Activated naive CD4-positive, alpha-beta T cell treated with anti-CD3 and anti-CD28 coated beads for 36 hours (primary cell): Measurements from ENCODE around the gene IFI30. TPM values are rescaled to one million over a fixed set of nuclear protein-coding genes. Genes with fewer than 3 reads are reported as not detected.

Experiments
- CTCF ChIA-PET: fragments of 350-600 bp; sonication (Branson Sonifier 250); formaldehyde crosslinking; loops from one replicate; lab custom pipeline; 2021; ENCODE audit warnings: antibody characterized with exemption; lab: Charles Lee
- DNase-seq: peaks from one replicate; pipeline ENCODE4 v3.0.0-alpha.2; 2020
- H3K27ac Mint-ChIP-seq: one replicate; pipeline ENCODE4 v1.8.0; 2021; ENCODE audit warnings: mild to moderate bottlenecking, mixed read lengths
- H3K27me3 Mint-ChIP-seq: one replicate; pipeline ENCODE4 v1.8.0; 2021; ENCODE audit warnings: low read depth, mixed read lengths
- H3K36me3 Mint-ChIP-seq: one replicate; pipeline ENCODE4 v1.8.0; 2021; ENCODE audit warnings: low read depth, mixed read lengths
- H3K4me1 Mint-ChIP-seq: one replicate; pipeline ENCODE4 v1.8.0; 2021; ENCODE audit warnings: low read depth, mixed read lengths
- H3K4me3 Mint-ChIP-seq: one replicate; pipeline ENCODE4 v1.8.0; 2021; ENCODE audit warnings: mild to moderate bottlenecking, moderate library complexity, mixed read lengths
- H3K9me3 Mint-ChIP-seq: one replicate; pipeline ENCODE4 v1.8.0; 2021; ENCODE audit warnings: mixed read lengths
- intact Hi-C: fragments of 100-400 bp; cut with micrococcal nuclease; formaldehyde crosslinking; loops from one replicate; pipeline ENCODE4 v1.15.1; 2023
- total RNA-seq, 2 experiments: library from RNA; stranded (reverse); gene quantifications; one replicate each; pipeline ENCODE4 v1.2.3, GENCODE V29; 2021

The IFI30 gene
- total RNA-seq: 10 to 100 TPM; 19.0 to 20.8 TPM

DNA sequence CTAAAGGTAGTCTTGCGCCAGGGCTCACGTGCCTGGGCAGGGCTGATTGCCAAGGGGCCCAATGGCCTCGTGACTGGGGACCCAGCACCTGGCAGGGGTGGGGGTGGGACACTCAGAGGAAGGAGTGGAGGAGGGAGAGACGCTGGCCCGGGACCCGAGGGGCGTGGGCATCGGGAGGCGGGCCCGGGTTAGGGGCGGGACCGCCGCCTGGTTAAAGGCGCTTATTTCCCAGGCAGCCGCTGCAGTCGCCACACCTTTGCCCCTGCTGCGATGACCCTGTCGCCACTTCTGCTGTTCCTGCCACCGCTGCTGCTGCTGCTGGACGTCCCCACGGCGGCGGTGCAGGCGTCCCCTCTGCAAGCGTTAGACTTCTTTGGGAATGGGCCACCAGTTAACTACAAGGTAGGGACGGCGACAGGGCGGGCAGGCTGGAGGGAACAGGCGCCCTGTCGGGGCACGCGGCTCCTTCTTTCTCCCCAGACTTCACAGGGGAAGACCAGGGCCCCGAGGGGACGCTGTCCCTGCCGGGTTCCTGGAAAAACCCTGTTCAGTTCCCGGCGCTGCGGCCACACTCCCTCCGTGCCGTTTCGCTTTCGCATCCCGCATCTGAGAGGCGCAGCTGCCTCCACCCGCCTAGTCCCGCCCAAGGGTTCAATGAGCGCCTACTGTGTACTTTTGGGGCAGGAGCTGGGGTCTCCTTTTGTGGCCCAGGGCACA, at the start of gene IFI30:
IFI30 (plus strand) TSS at position 242 of the 717 bp plus-strand sequence; CDS start at position 271, 29 bp downstream.
- H3K4me3 Mint-ChIP-seq: peak within 1 kb of the TSS; percentile 81
- H3K4me1 Mint-ChIP-seq: peaks cover 6% of the 10 kb centered on the region
- peak; percentile 68 for DNase-seq
- intact Hi-C loops: loop anchor here (1.0 kb wide), 1 partner anchor 19 kb away; no protein-coding TSS in a partner anchor
- no peaks in the 10 kb centered on the region for H3K9me3 Mint-ChIP-seq
- no peak within 1 kb of the TSS for H3K27ac Mint-ChIP-seq
- H3K36me3 Mint-ChIP-seq: peaks cover 8% of the 10 kb centered on the region
- CTCF ChIA-PET: interaction anchor here (0.6 to 1.6 kb wide), 5 partner anchors 12 to 155 kb away, joined by 3 to 4 read pairs (median 3); no protein-coding TSS in a partner anchor
- H3K27me3 Mint-ChIP-seq: no peaks in the 10 kb centered on the region

- H3K27ac Mint-ChIP-seq: no peak overlapping the region
- H3K36me3 Mint-ChIP-seq: peaks cover 10% of the 10 kb centered on the region
- no peaks in the 10 kb centered on the region for H3K9me3 Mint-ChIP-seq
- peaks cover 17% of the 10 kb centered on the region for H3K4me1 Mint-ChIP-seq
- H3K4me3 Mint-ChIP-seq: no peak overlapping the region
- no peaks in the 10 kb centered on the region for H3K27me3 Mint-ChIP-seq
- DNase-seq: no peak
- intact Hi-C loops: no loop called here
- CTCF ChIA-PET: interaction anchor here (1.0 kb wide), 1 partner anchor 12 kb away, joined by 3 read pairs; no protein-coding TSS in a partner anchor
Observed at GRCh38 chr19:18123819-18124218, 49.8 kb upstream of the IFI30 start.

DNA sequence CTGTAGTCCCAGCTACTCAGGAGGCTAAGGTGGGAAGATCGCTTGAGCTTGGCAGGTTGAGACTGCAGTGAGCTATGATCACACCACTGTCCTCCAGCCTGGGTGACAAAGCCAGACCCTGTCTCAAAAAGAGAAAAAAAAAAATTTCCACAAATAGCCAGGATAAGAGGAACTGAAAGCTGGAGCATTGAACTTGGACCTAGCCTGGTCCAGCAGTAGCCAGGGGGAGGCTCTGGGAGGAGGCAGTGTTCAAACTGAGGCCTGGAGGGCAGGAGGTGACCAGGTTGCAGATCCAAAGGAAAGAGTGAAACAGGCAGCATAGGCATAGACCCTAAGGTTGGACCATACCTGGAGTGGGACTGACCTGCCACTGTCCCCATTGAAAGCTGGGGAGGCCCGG, 47.5 kb upstream of the IFI30 start:
- no peak overlapping the region for H3K27ac Mint-ChIP-seq
- H3K27me3 Mint-ChIP-seq: no peaks in the 10 kb centered on the region
- DNase-seq: no peak
- no peak overlapping the region for H3K4me3 Mint-ChIP-seq
- peaks cover 16% of the 10 kb centered on the region for H3K36me3 Mint-ChIP-seq
- no peaks in the 10 kb centered on the region for H3K9me3 Mint-ChIP-seq
- no peaks in the 10 kb centered on the region for H3K4me1 Mint-ChIP-seq
- CTCF ChIA-PET: interaction anchor here (0.6 to 1.1 kb wide), 4 partner anchors 36 to 195 kb away, joined by 3 to 8 read pairs (median 4); no protein-coding TSS in a partner anchor
- intact Hi-C loops: no loop called here

- no peaks in the 10 kb centered on the region for H3K27me3 Mint-ChIP-seq
- CTCF ChIA-PET: interaction anchor here (0.7 to 1.0 kb wide), 2 partner anchors 15 to 19 kb away, joined by 3 read pairs; no protein-coding TSS in a partner anchor
- DNase-seq: no peak
- intact Hi-C loops: no loop called here
- H3K36me3 Mint-ChIP-seq: peaks cover 16% of the 10 kb centered on the region
- H3K27ac Mint-ChIP-seq: no peak overlapping the region
- no peaks in the 10 kb centered on the region for H3K9me3 Mint-ChIP-seq
- no peak overlapping the region for H3K4me3 Mint-ChIP-seq
- no peaks in the 10 kb centered on the region for H3K4me1 Mint-ChIP-seq
Observed at GRCh38 chr19:18128044-18128443, 45.6 kb upstream of the IFI30 start.

GRCh38 chr19:18128805-18129204, 44.8 kb upstream of the IFI30 start:
- Mint-ChIP-seq H3K9me3 (no peaks in the 10 kb centered on the region), H3K27ac (no peak overlapping the region), H3K4me1 (no peaks in the 10 kb centered on the region), H3K36me3 (peaks cover 14% of the 10 kb centered on the region), H3K27me3 (no peaks in the 10 kb centered on the region), H3K4me3 (no peak overlapping the region)
- no peak for DNase-seq
- CTCF ChIA-PET: interaction anchor here (1.0 kb wide), 1 partner anchor 20 kb away, joined by 3 read pairs; no protein-coding TSS in a partner anchor
- intact Hi-C loops: no loop called here

DNA sequence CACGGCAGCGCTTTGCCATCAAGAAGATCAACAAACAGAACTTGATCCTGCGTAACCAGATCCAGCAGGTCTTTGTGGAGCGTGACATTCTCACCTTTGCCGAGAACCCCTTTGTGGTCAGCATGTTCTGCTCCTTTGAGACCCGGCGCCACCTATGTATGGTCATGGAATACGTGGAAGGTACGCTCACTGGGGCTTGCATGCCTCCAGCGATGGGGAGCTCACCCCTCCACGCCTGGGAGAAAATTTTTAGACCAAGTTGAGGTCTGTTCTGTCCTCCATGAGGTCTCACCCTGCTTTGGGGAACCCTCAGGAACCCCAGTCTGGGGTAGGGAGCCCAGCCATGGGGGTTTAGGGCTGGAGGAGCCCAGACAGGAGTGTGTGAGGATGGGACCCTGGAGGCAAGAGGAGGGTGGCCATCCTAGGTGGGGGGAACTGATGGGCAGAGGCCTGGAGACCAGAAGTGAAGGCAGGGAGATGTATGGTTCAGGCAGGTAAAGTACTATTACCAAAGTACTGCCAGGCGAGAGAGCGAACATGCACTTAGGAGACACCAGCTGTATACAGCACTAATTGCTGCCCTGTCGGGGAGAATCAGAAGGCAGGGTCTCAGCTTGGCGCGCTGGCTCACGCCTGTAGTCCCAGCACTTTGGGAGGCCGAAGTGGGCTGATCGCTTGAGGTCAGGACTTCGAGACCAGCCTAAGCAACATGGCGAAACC, 42.9 kb upstream of the IFI30 start:
- no peak for DNase-seq
- H3K36me3 Mint-ChIP-seq: peaks cover 13% of the 10 kb centered on the region
- H3K27ac Mint-ChIP-seq: no peak overlapping the region
- no peaks in the 10 kb centered on the region for H3K9me3 Mint-ChIP-seq
- H3K4me1 Mint-ChIP-seq: no peaks in the 10 kb centered on the region
- H3K27me3 Mint-ChIP-seq: no peaks in the 10 kb centered on the region
- no peak overlapping the region for H3K4me3 Mint-ChIP-seq
- intact Hi-C loops: no loop called here
- CTCF ChIA-PET: no interaction called here

DNA sequence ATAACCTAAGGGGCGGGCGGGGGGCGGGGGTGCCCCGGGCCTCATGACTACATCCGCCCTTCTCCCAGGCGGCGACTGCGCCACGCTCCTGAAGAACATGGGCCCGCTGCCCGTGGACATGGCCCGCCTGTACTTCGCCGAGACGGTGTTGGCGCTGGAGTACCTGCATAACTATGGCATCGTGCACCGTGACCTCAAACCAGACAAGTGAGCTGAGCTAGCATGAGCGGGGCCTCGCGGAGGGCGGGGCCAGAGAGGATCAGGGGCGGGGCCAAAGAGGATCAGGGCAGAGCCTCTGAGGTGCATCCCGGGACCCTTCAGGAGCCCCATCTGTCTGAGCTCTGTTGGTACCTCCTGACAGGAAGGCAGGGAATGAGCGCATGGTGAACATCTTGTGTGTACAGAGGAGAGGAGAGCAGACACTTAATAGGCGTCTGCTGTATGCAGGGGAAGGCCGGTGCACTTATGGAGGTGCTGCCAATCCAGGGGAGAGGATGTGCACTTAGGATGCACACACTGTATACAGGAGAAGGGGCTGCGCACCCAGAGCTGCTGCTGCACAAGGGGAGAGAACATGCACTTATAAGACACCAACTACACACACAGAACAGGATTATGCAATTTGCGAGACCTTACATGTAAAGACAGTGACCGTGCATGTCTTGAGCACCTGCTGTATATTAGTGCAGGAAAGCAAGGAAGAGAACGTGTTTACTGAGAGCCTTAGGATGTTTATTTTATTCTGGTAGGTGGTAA, 41.6 kb upstream of the IFI30 start:
- Mint-ChIP-seq H3K27ac (no peak overlapping the region), H3K36me3 (peaks cover 12% of the 10 kb centered on the region), H3K9me3 (no peaks in the 10 kb centered on the region), H3K4me3 (no peak overlapping the region), H3K27me3 (no peaks in the 10 kb centered on the region), H3K4me1 (no peaks in the 10 kb centered on the region)
- intact Hi-C loops: no loop called here
- DNase-seq: no peak
- CTCF ChIA-PET: no interaction called here

GRCh38 chr19:18135712-18136584, 37.7 kb upstream of the IFI30 start:
- H3K27me3 Mint-ChIP-seq: no peaks in the 10 kb centered on the region
- CTCF ChIA-PET: interaction anchor here (1.4 kb wide), 1 partner anchor 116 kb away, joined by 4 read pairs; no protein-coding TSS in a partner anchor
- intact Hi-C loops: no loop called here
- no peak overlapping the region for H3K27ac Mint-ChIP-seq
- peaks cover 14% of the 10 kb centered on the region for H3K36me3 Mint-ChIP-seq
- H3K9me3 Mint-ChIP-seq: peaks cover 2% of the 10 kb centered on the region
- no peak overlapping the region for H3K4me3 Mint-ChIP-seq
- no peaks in the 10 kb centered on the region for H3K4me1 Mint-ChIP-seq
- no peak for DNase-seq

- Mint-ChIP-seq H3K4me3 (no peak overlapping the region), H3K4me1 (no peaks in the 10 kb centered on the region), H3K36me3 (peaks cover 16% of the 10 kb centered on the region), H3K27me3 (no peaks in the 10 kb centered on the region), H3K27ac (no peak overlapping the region), H3K9me3 (peaks cover 2% of the 10 kb centered on the region)
- intact Hi-C loops: no loop called here
- DNase-seq: no peak
- CTCF ChIA-PET: interaction anchor here (0.6 to 1.4 kb wide), 2 partner anchors 51 to 114 kb away, joined by 3 to 4 read pairs; partner anchors contain the start of gene IL12RB1
Observed at GRCh38 chr19:18137242-18137641, 36.4 kb upstream of the IFI30 start.

GRCh38 chr19:18137657-18138339, 35.8 kb upstream of the IFI30 start:
- intact Hi-C loops: no loop called here
- H3K36me3 Mint-ChIP-seq: peaks cover 16% of the 10 kb centered on the region
- no peaks in the 10 kb centered on the region for H3K4me1 Mint-ChIP-seq
- DNase-seq: no peak
- H3K27me3 Mint-ChIP-seq: no peaks in the 10 kb centered on the region
- H3K9me3 Mint-ChIP-seq: peaks cover 2% of the 10 kb centered on the region
- no peak overlapping the region for H3K27ac Mint-ChIP-seq
- CTCF ChIA-PET: interaction anchor here (0.6 to 1.4 kb wide), 4 partner anchors 15 to 114 kb away, joined by 3 to 5 read pairs (median 4); partner anchors contain the start of gene PIK3R2
- no peak overlapping the region for H3K4me3 Mint-ChIP-seq

- Mint-ChIP-seq H3K27me3 (no peaks in the 10 kb centered on the region), H3K4me1 (no peaks in the 10 kb centered on the region), H3K4me3 (no peak overlapping the region), H3K9me3 (peaks cover 2% of the 10 kb centered on the region), H3K36me3 (peaks cover 23% of the 10 kb centered on the region), H3K27ac (no peak overlapping the region)
- no peak for DNase-seq
- CTCF ChIA-PET: interaction anchor here (1.5 kb wide), 1 partner anchor 11 kb away, joined by 5 read pairs; no protein-coding TSS in a partner anchor
- intact Hi-C loops: no loop called here
Observed at GRCh38 chr19:18140473-18140872, 33.1 kb upstream of the IFI30 start.
